GM12865 (cell line): Measurements from ENCODE around the gene RAB26.
A peak's percentile ranks its signal among the peaks of the same experiment; 100 is the strongest.

Source experiments
- DNase-seq: peaks from one replicate; pipeline ENCODE4 v3.0.0; 2010; ENCODE audit warnings: low read depth
- H3K4me3 ChIP-seq: 2 replicates; pipeline ENCODE4 v1.5.1; 2011; ENCODE audit warnings: mild to moderate bottlenecking, low read depth, low read length, control low read depth
- CTCF ChIP-seq: IDR thresholded peaks from 2 replicates; pipeline ENCODE4 v1.5.1; 2011; ENCODE audit warnings: low read length, control low read depth, low read depth, inconsistent platforms; ENCODE audit not compliant: insufficient read depth; ENCODE audit errors: missing control alignments

RAB26 gene

GRCh38 chr16:2143878-2144485 is 4.4 kb upstream of the RAB26 start:
- TF ChIP-seq CTCF: no peak
- no peak for DNase-seq
- no peak overlapping the region for H3K4me3 ChIP-seq

- H3K4me3 ChIP-seq: no peak overlapping the region
- DNase-seq: no peak
- TF ChIP-seq CTCF: no peak
These were observed 2.6 kb upstream of the RAB26 start for GRCh38 chr16:2145843-2146242.

- no peak for TF ChIP-seq CTCF
- no peak for DNase-seq
- H3K4me3 ChIP-seq: no peak overlapping the region
These were observed 1.0 kb upstream of the RAB26 start for GRCh38 chr16:2147378-2147777.

GRCh38 chr16:2148714-2149629 is 547 bp downstream of the RAB26 start:
- no peak for TF ChIP-seq CTCF
- peak; percentile 45 for DNase-seq
- H3K4me3 ChIP-seq: peak overlapping the region; percentile 32

- H3K4me3 ChIP-seq: no peak overlapping the region
- DNase-seq: peak; percentile 63
- no peak for TF ChIP-seq CTCF
These were observed 1.4 kb downstream of the RAB26 start for GRCh38 chr16:2149630-2150417.

GRCh38 chr16:2150418-2151187 is 2.2 kb downstream of the RAB26 start:
- peak; percentile 69 for DNase-seq
- no peak overlapping the region for H3K4me3 ChIP-seq
- no peak for TF ChIP-seq CTCF
